ENCODE measurements around the gene TEDC1. TPM values are rescaled to one million over a fixed set of nuclear protein-coding genes. Genes with fewer than 3 reads are reported as not detected.

The TEDC1 gene
- total and polyA plus RNA-seq, 2 donors from 2014 or later: 6.9 to 13.2 TPM

- no peak for TF ChIP-seq CTCF (IDR thresholded peaks at IDR 0.05; ENCODE audit: borderline replicate concordance, extremely low read depth, insufficient read depth)
- peak in 2 of 5 donors; percentile 43 to 78 for DNase-seq
- Histone ChIP-seq H3K36me3 (ENCODE audit: control insufficient read depth in 2 of 3, insufficient read depth in 3 of 3, low read length in 3 of 3) (peaks cover 0 to 6% (median 6%) of the 10 kb centered on the region in 3 donors), H3K9me3 (ENCODE audit: control insufficient read depth in 2 of 3, insufficient read depth in 1 of 3, low read length in 3 of 3) (no peaks in the 10 kb centered on the region), H3K4me1 (ENCODE audit: control insufficient read depth in 2 of 3, insufficient read depth in 2 of 3, low read depth in 1 of 3, low read length in 3 of 3) (no peaks in the 10 kb centered on the region), H3K4me3 (ENCODE audit: low read length in 3 of 3) (no peak overlapping the region), H3K9ac (ENCODE audit: low read length in 3 of 3) (no peak overlapping the region), H3K27me3 (ENCODE audit: control insufficient read depth, insufficient read depth, low read length) (no peaks in the 10 kb centered on the region), H3K27ac (ENCODE audit: low read depth in 2 of 2, low read length in 2 of 2) (no peak overlapping the region)
- intact Hi-C loops (cut with DNase I): no loop called here
- no peak for FAIRE-seq
These were observed 41.5 kb upstream of the TEDC1 start for GRCh38 chr14:105449276-105450122.

GRCh38 chr14:105450123-105450505 lies 40.9 kb upstream of the TEDC1 start:
- Histone ChIP-seq H3K27ac (ENCODE audit: low read depth in 2 of 2, low read length in 2 of 2) (no peak overlapping the region), H3K9me3 (ENCODE audit: control insufficient read depth in 2 of 3, insufficient read depth in 1 of 3, low read length in 3 of 3) (no peaks in the 10 kb centered on the region), H3K36me3 (ENCODE audit: control insufficient read depth in 2 of 3, insufficient read depth in 3 of 3, low read length in 3 of 3) (peaks cover 0 to 6% (median 6%) of the 10 kb centered on the region in 3 donors), H3K4me1 (ENCODE audit: control insufficient read depth in 2 of 3, insufficient read depth in 2 of 3, low read depth in 1 of 3, low read length in 3 of 3) (no peaks in the 10 kb centered on the region), H3K9ac (ENCODE audit: low read length in 3 of 3) (no peak overlapping the region), H3K27me3 (ENCODE audit: control insufficient read depth, insufficient read depth, low read length) (no peaks in the 10 kb centered on the region), H3K4me3 (ENCODE audit: low read length in 3 of 3) (no peak overlapping the region)
- FAIRE-seq: no peak
- intact Hi-C loops (cut with DNase I): no loop called here
- no peak for TF ChIP-seq CTCF (IDR thresholded peaks at IDR 0.05; ENCODE audit: borderline replicate concordance, extremely low read depth, insufficient read depth)
- DNase-seq: peak in 2 of 5 donors; percentile 39 to 72

- FAIRE-seq: no peak
- H3K4me1 ChIP-seq (ENCODE audit: control insufficient read depth in 2 of 3, insufficient read depth in 2 of 3, low read depth in 1 of 3, low read length in 3 of 3): no peaks in the 10 kb centered on the region
- no peak overlapping the region for H3K4me3 ChIP-seq (ENCODE audit: low read length in 3 of 3)
- H3K9ac ChIP-seq (ENCODE audit: low read length in 3 of 3): no peak overlapping the region
- no peak for TF ChIP-seq CTCF (IDR thresholded peaks at IDR 0.05; ENCODE audit: borderline replicate concordance, extremely low read depth, insufficient read depth)
- intact Hi-C loops (cut with DNase I): no loop called here
- H3K27ac ChIP-seq (ENCODE audit: low read depth in 2 of 2, low read length in 2 of 2): no peak overlapping the region
- peaks cover 0 to 8% (median 6%) of the 10 kb centered on the region in 3 donors for H3K36me3 ChIP-seq (ENCODE audit: control insufficient read depth in 2 of 3, insufficient read depth in 3 of 3, low read length in 3 of 3)
- H3K27me3 ChIP-seq (ENCODE audit: control insufficient read depth, insufficient read depth, low read length): no peaks in the 10 kb centered on the region
- no peaks in the 10 kb centered on the region for H3K9me3 ChIP-seq (ENCODE audit: control insufficient read depth in 2 of 3, insufficient read depth in 1 of 3, low read length in 3 of 3)
- DNase-seq: peak in 1 of 5 donors; percentile 30
These were observed 40.0 kb upstream of the TEDC1 start for GRCh38 chr14:105450864-105451720.

Data from kidney (tissue), 14 donors.